ENCODE data around the gene ECM1. TPM values are rescaled to one million over a fixed set of nuclear protein-coding genes. Genes with fewer than 3 reads are reported as not detected.

ECM1 gene
- total RNA-seq, 2 donors from 2014 or later: 40.6 to 42.2 TPM

DNA sequence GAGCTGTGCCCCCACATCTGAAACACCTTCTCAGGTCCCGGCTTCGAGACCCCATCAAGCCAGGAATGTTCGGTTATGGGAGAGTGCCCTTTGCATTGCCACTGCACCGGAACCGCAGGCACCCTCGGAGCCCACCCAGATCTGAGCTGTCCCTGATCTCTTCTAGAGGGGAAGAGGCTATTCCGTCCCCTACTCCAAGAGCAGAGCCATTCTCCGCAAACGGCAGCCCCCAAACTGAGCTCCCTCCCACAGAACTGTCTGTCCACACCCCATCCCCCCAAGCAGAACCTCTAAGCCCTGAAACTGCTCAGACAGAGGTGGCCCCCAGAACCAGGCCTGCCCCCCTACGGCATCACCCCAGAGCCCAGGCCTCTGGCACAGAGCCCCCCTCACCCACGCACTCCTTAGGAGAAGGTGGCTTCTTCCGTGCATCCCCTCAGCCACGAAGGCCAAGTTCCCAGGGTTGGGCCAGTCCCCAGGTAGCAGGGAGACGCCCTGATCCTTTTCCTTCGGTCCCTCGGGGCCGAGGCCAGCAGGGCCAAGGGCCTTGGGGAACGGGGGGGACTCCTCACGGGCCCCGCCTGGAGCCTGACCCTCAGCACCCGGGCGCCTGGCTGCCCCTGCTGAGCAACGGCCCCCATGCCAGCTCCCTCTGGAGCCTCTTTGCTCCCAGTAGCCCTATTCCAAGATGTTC lies 45.6 kb downstream of the ECM1 start:
- peak; percentile 26 for DNase-seq
- intact Hi-C loops (cut with DNase I): no loop called here
- no peak for ATAC-seq

- ATAC-seq (no peak), DNase-seq (peak; percentile 29)
- intact Hi-C loops (cut with DNase I): no loop called here
Observed at GRCh38 chr1:150554086-150554452, 46.2 kb downstream of the ECM1 start.

GRCh38 chr1:150555198-150555970 lies 47.5 kb downstream of the ECM1 start:
- no peak for ATAC-seq
- peak; percentile 22 for DNase-seq
- intact Hi-C loops (cut with DNase I): no loop called here

- ATAC-seq: no peak
- DNase-seq: peak; percentile 23
- intact Hi-C loops (cut with DNase I): no loop called here
Observed at GRCh38 chr1:150555971-150556865, 48.3 kb downstream of the ECM1 start.

DNA sequence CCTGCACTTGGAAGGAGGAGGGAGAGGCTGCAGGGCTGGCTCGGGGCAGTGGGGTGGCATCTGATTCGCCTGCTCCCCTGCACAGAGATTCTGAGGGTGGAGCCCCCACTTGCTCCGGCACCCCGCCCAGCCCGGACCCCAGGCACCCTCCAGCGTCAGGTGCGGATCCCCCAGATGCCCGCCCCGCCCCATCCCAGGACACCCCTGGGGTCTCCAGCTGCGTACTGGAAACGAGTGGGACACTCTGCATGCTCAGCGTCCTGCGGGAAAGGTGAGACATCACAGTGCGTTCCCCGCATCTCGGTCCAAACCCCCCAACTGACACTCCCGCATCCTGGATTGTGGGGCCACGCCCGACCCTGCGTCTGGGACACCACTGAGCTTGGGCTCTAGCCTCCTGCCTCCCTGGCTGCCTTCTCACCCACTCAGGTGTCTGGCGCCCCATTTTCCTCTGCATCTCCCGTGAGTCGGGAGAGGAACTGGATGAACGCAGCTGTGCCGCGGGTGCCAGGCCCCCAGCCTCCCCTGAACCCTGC lies 49.2 kb downstream of the ECM1 start:
- ATAC-seq (no peak), DNase-seq (peak; percentile 26)
- intact Hi-C loops (cut with DNase I): no loop called here

- ATAC-seq (no peak), DNase-seq (peak; percentile 21)
- intact Hi-C loops (cut with DNase I): no loop called here
Observed at GRCh38 chr1:150557813-150558212, 49.9 kb downstream of the ECM1 start.

DNA sequence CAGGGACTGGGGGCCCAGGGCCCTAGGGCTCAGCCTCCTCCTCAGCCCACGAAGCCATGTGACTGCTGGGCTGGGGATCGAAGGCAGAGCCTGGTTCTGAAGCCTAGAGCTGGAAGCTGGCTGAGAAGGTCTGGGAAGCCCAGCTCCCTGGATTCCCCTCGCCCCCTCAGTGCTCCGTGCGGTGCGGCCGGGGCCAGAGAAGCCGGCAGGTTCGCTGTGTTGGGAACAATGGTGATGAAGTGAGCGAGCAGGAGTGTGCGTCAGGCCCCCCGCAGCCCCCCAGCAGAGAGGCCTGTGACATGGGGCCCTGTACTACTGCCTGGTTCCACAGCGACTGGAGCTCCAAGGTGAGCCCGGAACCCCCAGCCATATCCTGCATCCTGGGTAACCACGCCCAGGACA lies 50.4 kb downstream of the ECM1 start:
- peak; percentile 24 for DNase-seq
- intact Hi-C loops (cut with DNase I): no loop called here

GRCh38 chr1:150558761-150559655 lies 51.1 kb downstream of the ECM1 start:
- DNase-seq: peak; percentile 86
- intact Hi-C loops (cut with DNase I): no loop called here
- ATAC-seq: peak; percentile 0 to 3

More for the DNA sequence above, 50.4 kb downstream of the ECM1 start:
- no peak for ATAC-seq

DNA sequence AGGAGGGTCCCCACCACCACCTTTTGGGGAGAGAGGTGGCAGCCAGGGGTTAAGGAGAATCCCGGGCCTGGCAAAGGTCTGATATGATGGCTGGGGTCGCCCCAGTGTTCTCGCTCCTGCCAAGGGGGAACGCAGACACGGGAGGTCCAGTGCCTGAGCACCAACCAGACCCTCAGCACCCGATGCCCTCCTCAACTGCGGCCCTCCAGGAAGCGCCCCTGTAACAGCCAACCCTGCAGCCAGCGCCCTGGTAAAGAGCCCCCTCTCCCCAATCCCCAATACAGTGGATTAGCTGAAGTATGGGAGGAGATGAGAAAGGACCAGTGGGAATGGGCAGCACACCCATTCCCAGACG lies 51.7 kb downstream of the ECM1 start:
- ATAC-seq: no peak
- intact Hi-C loops (cut with DNase I): loop anchor here (2.0 to 10.0 kb wide), 2 partner anchors 63 to 255 kb away; no protein-coding TSS in a partner anchor
- no peak for DNase-seq

GRCh38 chr1:150560011-150560438 lies 52.1 kb downstream of the ECM1 start:
- ATAC-seq: peak; percentile 9 to 19
- peak; percentile 81 for DNase-seq
- intact Hi-C loops (cut with DNase I): loop anchor here (2.0 to 10.0 kb wide), 2 partner anchors 63 to 255 kb away; no protein-coding TSS in a partner anchor

- ATAC-seq (peak; percentile 51 to 55), DNase-seq (peak; percentile 91)
- intact Hi-C loops (cut with DNase I): loop anchor here (1.0 to 10.0 kb wide), 3 partner anchors 19 to 254 kb away; partner anchors contain the start of gene MCL1 (in 1 of the 2)
Observed at GRCh38 chr1:150560576-150561253, 52.8 kb downstream of the ECM1 start.

DNA sequence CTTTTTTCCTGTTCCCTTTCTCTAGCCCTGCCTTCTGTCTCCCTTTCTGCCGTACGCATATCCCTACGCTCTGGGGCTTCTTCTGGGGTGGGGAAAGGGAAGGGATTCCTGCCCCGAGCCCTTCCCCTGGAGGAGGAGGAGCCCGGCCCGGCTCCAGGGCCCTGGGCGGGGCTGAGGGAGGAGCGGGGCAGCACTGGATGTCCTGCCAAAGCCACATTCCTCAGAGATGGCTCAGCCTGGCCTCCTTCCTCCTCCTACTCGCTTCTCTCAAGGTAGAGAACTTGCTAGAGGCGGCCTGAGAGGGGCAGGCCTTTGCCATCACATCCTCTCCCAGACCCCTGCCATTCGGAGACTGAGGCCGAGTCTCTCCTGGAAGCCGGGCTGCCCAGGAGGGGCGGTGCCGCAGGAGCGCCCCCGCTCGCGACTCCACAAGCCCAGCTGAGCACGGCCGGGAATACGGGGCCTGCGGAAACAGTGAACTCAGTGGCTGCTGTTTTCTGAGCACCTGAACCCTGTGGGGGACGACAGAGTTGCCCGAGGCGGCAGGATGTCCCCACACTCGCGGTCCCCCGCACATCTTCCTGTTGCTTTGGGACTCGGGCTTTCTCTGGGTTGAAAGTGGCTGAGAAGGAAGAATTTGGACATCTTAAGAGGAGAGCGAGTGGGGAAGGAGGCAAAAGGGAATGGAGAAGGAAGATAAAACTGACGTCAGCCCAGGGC lies 53.5 kb downstream of the ECM1 start:
- ATAC-seq (peak; percentile 89), DNase-seq (peak; percentile 94)
- intact Hi-C loops (cut with DNase I): loop anchor here (1.0 to 10.0 kb wide), 3 partner anchors 18 to 253 kb away; partner anchors contain the start of gene MCL1 (in 1 of the 2)

DNA sequence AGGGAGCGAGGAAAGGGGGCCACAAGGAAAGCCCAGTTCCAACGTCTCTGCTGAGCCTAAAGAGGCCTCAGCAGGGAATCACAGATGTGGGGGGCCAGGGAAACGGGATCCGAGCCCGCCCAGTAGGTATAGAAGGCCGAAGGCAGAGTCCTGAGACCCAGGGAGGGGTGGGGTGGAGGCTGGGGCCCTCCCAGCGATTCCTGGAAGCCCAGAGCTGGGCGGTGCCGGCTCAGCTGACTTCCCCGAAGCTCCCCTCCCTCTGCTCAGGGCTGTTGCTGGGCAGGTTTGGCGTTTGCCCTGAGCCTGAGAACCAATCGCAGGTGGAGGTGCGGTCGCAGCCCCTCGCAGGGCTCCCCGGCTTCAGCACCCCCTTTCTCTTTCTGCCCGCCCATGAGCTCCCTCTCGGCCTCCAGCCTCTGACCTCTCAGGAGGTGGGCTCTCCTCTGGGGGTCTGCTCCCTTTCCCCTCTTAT lies 54.1 kb downstream of the ECM1 start:
- ATAC-seq: peak; percentile 84
- peak; percentile 96 for DNase-seq
- intact Hi-C loops (cut with DNase I): loop anchor here (1.0 to 10.0 kb wide), 3 partner anchors 17 to 253 kb away; partner anchors contain the start of gene MCL1 (in 1 of the 2)

DNA sequence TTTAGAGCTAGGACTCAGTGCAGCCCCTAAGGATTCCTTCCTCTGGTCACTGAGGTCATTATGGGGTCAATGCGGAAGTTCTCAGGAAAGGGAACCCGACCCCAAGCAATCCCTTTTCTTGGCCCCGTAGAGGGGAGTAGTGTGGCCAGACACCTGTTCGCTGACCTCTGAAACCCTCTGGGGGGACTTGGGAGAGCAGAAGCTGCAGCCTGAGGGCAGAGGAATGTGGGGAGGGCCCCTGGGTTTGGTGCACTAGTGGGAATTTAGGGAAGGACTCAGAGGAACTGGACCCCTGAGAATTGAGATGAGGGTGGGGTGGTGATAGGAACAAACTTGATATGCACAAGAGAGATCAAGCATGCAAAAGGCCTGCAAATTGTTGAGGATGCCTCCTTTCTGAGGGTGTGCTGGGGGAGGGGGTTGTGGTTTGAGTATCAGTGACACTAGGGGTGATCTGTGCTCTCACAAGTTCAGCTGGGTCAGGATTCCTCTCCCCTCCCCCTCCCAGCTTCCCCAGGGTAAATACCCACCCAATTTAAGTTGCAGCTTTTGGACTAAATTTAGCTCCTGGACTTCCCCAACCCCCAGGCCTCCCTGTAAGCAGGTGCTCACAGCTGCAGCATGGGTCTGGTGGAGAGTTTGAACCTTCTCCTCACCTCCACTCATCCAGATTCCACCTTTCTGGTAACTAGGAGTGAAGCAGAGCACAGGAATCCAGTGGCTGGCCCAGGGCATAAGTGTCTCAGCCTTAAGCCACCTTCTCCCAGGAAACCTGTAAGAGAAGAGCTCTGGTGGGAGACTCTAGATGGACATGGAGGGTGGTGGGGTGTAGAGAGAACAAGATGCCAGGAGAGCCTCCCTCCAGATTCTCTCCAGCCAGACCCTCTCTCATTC lies 54.8 kb downstream of the ECM1 start:
- intact Hi-C loops (cut with DNase I): loop anchor here in 1 of 2 donors (10.0 kb wide), 1 partner anchor 252 kb away; no protein-coding TSS in a partner anchor
- DNase-seq: no peak
- no peak for ATAC-seq
